NCI-H446 (cell line): ENCODE results near the gene ANKRD13D.
"Not testable (repeated sequence)": the region's sequence is repeated elsewhere in the genome, so short reads cannot be mapped to it uniquely, and the experiment has no call there.

Source experiments
- DNase-seq, 2 experiments: peaks; one replicate each; lab custom pipeline; 2025; lab: John Stamatoyannopoulos, UW

The ANKRD13D gene

DNA sequence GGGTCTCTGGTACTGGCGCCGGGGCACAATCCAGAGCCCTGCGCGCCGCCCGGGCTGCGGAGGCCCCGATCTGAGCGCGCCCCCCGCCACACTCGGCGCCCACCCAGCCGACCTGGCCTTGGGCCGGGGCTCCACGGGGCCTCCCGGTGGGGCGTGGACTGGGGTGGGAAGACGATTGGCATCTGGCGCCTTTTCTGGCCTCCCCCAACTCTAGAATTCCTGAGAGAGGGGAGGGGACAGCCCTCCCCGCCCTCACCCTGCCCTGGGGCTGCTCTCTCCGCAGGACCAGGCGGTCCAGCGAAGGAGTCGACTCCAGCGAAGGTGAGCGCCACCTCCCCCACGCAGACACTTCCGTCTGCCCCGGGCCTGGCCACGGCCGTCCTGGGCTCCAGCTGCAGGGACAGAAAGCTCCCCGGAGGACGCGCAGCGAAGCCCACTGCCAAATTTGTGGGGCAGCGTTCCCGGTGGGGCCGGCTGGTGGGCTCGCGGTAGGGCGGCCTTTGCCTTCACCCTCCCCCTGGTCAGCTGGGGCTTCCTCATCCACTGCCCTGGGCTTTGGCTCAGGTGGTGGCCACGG lies 14.8 kb downstream of the ANKRD13D start:
- DNase-seq: no peak

GRCh38 chr11:67304511-67305113 lies 15.5 kb downstream of the ANKRD13D start:
- DNase-seq: no peak

DNA sequence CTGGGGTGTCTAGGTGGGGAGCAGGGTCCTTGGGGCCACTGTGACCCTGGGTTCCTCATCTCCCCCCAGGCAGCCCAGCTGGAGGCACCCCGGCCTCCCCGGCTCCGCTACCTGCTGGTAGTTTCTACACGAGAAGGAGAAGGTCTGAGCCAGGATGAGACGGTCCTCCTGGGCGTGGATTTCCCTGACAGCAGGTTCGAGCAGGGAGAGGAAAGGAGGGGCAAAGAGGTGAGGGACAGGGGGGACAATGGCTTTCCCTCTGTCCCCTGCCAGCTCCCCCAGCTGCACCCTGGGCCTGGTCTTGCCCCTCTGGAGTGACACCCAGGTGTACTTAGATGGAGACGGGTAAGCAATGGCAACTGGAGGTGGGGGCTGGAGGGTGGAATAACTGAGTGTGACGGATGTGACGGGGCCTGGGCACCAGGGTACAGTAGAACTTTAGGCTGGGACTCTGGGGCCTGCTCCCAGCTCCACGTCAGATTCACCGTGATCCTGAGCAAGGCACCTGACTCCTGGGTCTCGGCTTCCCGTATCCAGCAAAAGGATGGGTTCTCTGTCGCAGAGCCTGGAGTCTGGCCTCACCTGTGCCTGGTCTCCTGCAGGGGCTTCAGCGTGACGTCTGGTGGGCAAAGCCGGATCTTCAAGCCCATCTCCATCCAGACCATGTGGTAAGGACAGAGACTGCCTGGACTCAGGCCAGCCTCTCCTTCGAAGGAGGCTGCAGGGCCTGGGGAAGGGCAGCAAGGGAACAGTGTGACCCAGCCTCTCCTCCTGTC lies 17.9 kb downstream of the ANKRD13D start:
- DNase-seq: no peak

GRCh38 chr11:67307545-67308001 lies 18.5 kb downstream of the ANKRD13D start:
- DNase-seq: no peak

DNA sequence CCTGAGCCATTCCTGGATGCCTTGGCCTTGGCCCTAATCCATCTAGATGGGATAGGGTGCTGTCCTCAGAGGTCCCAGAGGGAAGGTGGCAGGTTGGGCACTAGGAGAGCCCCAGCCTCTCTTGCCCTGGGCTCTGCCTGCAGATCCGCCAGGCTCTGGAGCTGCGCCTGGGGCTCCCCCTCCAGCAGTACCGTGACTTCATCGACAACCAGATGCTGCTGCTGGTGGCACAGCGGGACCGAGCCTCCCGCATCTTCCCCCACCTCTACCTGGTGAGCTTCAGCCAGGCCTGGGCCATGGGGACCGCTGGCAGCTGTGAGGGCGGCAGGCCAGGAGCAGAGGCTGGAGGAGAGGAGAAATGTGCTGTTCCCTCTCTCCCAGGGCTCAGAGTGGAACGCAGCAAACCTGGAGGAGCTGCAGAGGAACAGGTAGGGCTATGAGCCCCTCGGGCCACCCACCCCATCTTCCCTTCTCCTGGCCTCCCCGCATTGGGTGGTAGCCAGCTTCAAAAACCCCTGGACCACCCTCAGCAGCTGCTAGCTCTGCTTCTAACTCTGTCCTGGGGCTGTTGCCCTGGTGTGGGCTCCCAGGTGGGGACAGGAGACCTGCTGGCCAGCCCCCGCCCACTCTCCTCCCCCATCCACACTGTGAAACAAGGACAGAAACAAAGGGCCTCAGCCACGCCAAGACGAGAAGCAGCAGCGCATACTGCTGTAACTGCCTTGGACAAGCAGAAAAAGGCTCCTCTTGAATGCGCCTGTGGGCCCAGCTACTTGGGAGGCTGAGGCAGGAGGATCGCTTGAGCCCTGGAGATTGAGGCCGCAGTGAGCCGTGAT lies 19.1 kb downstream of the ANKRD13D start:
- DNase-seq: no peak

DNA sequence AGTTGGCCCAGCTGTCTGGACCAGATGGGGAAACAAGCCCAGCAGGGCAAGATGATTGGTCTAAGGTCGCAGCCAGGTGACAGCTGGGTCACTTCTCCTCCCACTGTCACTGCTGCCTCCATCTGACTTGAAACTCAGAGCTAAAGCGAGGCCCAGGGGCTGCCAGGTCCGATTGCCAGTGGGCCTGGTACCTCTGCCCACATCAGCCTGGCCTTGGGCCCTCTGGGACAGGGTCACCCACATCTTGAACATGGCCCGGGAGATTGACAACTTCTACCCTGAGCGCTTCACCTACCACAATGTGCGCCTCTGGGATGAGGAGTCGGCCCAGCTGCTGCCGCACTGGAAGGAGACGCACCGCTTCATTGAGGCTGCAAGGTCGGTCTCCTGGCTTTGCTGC lies 20.1 kb downstream of the ANKRD13D start:
- DNase-seq: no peak

DNA sequence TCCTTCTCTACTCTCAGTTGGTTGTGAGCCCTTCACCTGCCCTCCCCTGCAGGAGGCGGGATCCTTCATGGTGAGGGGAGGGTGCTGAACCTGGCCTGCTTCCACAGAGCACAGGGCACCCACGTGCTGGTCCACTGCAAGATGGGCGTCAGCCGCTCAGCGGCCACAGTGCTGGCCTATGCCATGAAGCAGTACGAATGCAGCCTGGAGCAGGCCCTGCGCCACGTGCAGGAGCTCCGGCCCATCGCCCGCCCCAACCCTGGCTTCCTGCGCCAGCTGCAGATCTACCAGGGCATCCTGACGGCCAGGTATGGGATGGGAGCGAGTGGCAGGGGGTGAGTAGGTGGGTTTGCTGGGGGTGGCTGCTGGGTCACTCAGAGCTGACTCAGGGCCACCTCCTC lies 20.6 kb downstream of the ANKRD13D start:
- DNase-seq: no peak

DNA sequence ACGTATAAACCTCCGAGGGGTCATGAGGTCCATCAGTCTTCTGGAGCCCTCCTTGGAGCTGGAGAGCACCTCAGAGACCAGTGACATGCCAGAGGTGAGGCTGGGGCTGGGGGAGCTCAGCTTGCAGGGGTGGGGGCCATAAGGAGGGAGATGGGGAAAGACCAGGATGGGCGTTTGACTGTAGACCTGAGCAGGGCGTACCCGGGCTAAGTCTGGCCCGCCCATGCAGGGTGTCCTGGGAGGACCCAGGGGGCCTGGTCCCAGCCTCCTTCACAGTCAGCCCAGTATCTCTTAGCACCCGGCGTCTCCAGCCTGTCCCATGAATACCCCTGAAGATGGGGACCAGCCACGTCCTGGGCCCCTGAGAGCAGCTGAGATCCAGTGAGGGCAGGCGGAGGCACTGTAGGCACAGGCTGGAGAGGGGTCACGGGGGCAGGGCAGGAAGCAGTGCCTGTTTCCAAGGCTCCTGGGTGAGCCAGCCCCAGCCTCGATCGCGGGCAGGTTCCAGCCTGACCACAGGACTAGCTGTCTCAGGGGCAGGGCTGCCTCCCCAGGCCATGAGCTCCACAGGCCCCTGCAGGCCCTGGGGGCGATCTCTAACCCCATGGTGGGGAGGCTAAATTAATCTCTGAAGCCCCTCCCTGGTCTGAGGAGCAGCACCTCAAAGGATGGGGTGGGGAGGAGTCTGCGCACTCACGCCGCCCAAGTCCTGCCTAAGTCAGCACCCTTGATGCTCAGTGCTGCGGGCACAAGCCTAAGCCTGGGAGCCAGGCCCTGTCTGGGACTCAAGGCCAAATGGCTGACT lies 21.3 kb downstream of the ANKRD13D start:
- no peak for DNase-seq

DNA sequence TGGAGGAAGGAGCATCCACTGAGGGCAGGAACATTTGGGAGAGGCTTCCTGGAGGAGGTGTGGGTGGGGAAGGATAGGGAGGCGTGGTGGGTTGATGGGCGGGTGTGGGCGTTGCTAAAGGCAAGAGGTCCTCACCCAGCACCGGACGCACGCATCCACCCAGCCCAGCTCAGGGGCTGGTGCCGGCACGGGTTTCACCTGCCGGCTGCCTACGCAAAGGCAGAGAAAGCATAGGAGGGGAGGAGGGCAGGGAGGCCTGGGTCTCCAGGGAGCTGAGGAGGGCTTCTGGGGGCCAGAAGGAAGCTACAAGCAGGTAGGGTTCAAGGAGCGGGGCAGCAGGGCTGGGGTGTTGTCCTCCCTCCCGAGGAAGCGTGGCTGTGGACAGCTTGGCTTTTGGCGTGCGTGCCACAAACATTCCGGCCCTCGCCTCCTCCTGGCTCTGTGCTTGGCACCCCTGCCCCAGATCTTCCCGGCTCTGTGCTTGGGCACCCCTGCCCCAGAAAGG lies 22.0 kb downstream of the ANKRD13D start:
- DNase-seq: no peak

GRCh38 chr11:67311556-67312082 lies 22.5 kb downstream of the ANKRD13D start:
- DNase-seq: no peak

GRCh38 chr11:67312187-67313021 lies 23.3 kb downstream of the ANKRD13D start:
- no peak for DNase-seq

DNA sequence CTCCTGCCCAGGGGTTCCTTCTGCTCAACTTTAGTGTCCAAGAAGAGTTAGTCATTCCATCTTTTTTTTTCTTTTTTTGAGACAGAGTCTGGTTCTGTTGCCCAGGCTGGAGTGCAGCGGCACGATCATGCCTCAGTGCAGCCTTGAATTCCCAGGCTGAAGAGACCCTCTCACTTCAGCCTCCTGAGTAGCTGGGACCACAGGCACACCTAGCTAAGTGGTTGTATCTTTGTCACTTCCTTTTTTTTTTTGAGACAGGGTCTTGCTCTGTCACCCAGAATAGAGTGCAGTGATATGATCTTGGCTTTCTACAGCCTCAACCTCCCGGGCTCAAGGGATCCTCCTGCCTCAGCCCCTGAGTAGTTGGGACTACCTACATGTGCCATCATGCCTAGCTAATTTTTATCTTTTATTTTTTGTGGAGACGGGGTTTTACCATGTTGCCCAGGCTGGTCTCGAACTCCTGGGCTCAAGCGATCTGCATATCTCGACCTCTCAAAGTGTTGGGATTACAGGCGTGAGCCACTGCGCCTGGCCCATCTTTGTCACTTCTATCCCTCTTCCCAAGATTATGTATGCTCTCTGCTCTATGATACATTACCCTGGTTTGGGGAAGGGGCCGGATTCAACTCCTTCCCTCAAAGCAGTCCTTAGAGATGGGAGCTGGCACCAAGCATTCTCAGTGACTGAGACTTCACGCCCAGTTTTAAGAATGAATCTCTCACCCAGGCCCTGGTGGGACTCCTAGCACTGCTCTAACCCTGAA lies 24.2 kb downstream of the ANKRD13D start:
- DNase-seq: no peak

DNA sequence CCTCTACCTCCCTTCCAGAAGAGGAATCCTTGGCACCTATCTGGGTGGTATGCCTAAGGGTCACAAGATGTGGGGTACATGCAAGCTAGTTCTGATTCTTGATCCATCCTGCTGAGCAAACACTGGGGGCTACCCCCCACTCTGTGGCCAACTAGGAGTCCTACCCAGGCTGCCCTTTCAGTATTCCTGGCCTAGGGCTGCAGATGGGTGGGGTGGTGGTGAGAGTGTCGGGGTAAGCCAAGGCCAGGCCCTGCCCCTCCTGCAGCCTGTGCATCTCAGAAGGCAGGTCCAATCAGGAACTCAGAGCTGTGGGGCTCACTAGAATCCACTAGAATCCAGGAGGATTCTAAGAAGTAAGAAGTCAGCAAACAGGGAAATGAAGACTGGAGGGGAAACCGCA lies 25.1 kb downstream of the ANKRD13D start:
- no peak for DNase-seq

- no peak for DNase-seq
Measured at GRCh38 chr11:67315325-67315909, 26.3 kb downstream of the ANKRD13D start.

DNA sequence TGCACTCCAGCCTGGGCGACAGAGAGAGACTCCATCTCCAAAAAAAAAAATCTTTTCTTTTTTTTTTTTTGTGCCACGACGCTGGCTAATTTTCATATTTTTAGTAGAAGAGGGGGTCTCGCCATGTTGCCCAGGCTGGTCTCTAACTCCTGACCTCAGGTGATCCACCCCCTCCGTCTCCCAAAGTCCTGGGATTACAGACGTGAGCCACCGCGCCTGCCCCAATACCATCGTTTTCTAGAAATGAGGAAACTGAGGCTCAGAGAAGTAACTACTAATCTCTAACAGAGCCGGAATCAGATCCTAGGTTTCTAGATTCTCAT lies 27.7 kb downstream of the ANKRD13D start:
- no peak for DNase-seq

- DNase-seq: peak; percentile 96 to 99
Measured at GRCh38 chr11:67317205-67317887, 28.2 kb downstream of the ANKRD13D start.

- DNase-seq: no peak
Measured at GRCh38 chr11:67317888-67318555, 28.9 kb downstream of the ANKRD13D start.

DNA sequence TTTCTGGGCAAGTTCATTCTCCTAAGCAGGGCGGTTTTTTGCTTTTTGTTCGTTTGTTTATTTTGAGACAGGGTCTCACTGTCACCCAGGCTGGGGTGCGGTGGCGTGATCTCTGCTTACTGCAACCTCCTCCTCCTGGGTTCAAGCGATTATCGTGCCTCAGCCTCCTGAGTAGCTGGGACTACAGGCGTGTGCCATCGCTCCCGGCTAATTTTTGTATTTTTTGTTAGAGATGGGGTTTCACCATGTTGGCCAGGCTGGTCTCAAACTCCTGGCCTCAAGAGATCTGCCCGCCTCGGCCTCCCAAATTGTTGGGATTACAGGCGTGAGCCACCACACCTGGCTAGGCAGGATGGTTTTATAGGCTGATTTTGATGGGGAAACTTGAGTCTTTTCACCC lies 29.8 kb downstream of the ANKRD13D start:
- DNase-seq: not testable (repeated sequence)
